GM19467 (cell line): Measurements from ENCODE around the gene ITPRID1.

Experiments
- ATAC-seq: cut with Tn5 transposase; IDR thresholded peaks from one replicate; pipeline ENCODE4 v1.9.1; 2021; ENCODE audit warnings: mild to moderate bottlenecking, moderate library complexity; ENCODE audit not compliant: unreplicated experiment

Gene ITPRID1

GRCh38 chr7:31692451-31692850 lies 178.6 kb downstream of the ITPRID1 start:
- no peak for ATAC-seq

GRCh38 chr7:31692871-31693270 lies 179.0 kb downstream of the ITPRID1 start:
- no peak for ATAC-seq

- ATAC-seq: no peak
Observed at GRCh38 chr7:31695859-31696614, 182.1 kb downstream of the ITPRID1 start.

- no peak for ATAC-seq
Observed at GRCh38 chr7:31699050-31699449, 185.2 kb downstream of the ITPRID1 start.

- no peak for ATAC-seq
Observed at GRCh38 chr7:31702354-31702753, 188.5 kb downstream of the ITPRID1 start.

GRCh38 chr7:31705377-31705776 lies 191.5 kb downstream of the ITPRID1 start:
- peak; percentile 52 for ATAC-seq

GRCh38 chr7:31707089-31707488 lies 193.2 kb downstream of the ITPRID1 start:
- ATAC-seq: no peak
